ENCODE results near the gene ANAPC10. TPM values are rescaled to one million over a fixed set of nuclear protein-coding genes. Genes with fewer than 3 reads are reported as not detected.

Gene ANAPC10
- total RNA-seq, 4 donors from 2014 or later: 11.7 to 75.9 (median 18.9) TPM

DNA sequence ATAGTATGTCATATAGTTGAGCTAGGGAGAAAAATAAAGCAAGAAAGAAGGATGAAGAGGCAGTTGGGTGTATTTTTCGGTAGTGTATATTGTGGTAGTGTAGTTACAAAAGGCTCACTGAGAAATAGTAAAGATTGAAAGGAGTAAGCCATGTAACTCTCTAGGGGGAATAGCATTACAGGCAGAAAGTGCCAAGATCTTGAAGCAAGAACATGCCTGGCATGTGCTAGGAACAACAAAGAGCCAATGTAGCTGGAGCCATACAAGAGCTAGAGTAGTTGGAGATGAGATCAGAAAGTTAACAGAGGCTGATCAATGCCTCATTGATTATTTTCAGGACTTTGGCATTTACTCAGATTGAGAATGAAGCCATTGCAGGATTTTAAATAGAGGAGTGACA, 3.1 kb upstream of the ANAPC10 start:
- Histone ChIP-seq H3K9me3 (no peaks in the 10 kb centered on the region), H3K4me1 (peaks cover 0 to 26% (median 7%) of the 10 kb centered on the region in 4 donors)
- TF ChIP-seq, protein P1, sequence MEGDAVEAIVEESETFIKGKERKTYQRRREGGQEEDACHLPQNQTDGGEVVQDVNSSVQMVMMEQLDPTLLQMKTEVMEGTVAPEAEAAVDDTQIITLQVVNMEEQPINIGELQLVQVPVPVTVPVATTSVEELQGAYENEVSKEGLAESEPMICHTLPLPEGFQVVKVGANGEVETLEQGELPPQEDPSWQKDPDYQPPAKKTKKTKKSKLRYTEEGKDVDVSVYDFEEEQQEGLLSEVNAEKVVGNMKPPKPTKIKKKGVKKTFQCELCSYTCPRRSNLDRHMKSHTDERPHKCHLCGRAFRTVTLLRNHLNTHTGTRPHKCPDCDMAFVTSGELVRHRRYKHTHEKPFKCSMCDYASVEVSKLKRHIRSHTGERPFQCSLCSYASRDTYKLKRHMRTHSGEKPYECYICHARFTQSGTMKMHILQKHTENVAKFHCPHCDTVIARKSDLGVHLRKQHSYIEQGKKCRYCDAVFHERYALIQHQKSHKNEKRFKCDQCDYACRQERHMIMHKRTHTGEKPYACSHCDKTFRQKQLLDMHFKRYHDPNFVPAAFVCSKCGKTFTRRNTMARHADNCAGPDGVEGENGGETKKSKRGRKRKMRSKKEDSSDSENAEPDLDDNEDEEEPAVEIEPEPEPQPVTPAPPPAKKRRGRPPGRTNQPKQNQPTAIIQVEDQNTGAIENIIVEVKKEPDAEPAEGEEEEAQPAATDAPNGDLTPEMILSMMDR (IDR thresholded peaks at IDR 0.05): no peak
- no peak for TF ChIP-seq POLR2A (IDR thresholded peaks at IDR 0.05)

DNA sequence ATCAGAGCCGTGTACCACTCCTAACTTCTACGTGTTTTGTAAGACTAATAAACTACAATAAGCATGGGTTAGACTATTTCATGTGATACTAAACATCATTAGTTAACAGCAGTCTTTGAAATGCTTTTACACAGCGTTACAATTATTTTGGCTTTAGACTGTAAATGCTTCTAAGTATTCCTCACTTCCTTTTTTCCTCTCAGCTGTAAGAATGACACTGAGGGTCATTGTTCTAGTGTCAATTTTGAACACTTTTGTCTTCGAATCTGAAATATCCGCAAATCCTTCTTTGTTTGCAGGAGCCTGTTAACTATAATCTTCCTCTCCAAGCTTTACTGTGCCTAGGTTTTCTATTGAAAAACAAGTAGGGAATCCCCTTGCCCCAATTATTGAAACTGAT, 1.7 kb upstream of the ANAPC10 start:
- Histone ChIP-seq H3K27ac (no peak overlapping the region), H3K36me3 (peaks cover 0 to 15% (median 0%) of the 10 kb centered on the region in 3 donors), H3K4me1 (peaks cover 0 to 26% (median 7%) of the 10 kb centered on the region in 4 donors), H3K9me3 (no peaks in the 10 kb centered on the region), H3K27me3 (no peaks in the 10 kb centered on the region), H3K4me3 (peak overlapping the region in 2 of 4 donors; percentile 66 to 71)
- TF ChIP-seq, protein P1 (IDR thresholded peaks at IDR 0.05): no peak
- no peak for TF ChIP-seq POLR2A (IDR thresholded peaks at IDR 0.05)
- DNase-seq: no peak

More for the DNA sequence above, 3.1 kb upstream of the ANAPC10 start:
- H3K4me3 ChIP-seq: no peak overlapping the region
- H3K27ac ChIP-seq: no peak overlapping the region
- H3K27me3 ChIP-seq: no peaks in the 10 kb centered on the region
- peaks cover 0 to 3% (median 0%) of the 10 kb centered on the region in 3 donors for H3K36me3 ChIP-seq
- DNase-seq: no peak

DNA sequence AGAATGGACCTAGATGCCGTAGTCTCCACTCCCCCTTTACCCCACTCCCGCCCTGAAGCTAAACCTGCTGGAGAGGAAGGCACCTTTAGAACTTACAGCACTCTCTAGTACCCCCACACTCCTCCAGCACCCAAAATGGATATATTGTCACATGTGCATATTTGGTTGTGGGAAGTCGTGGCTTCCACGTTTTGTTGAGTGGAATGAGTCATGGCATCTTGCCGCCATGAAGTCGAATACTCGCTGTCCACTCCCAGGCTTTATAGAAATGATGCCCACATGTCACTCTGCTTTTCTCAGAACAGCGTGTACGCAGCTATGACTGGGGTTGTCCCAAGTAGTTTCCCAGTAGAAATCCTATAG, 660 bp upstream of the ANAPC10 start:
- peak in 2 of 3 donors; percentile 25 to 56 for DNase-seq
- no peak for TF ChIP-seq POLR2A (IDR thresholded peaks at IDR 0.05)
- TF ChIP-seq, protein P1 (IDR thresholded peaks at IDR 0.05): no peak
- peaks cover 0 to 26% (median 7%) of the 10 kb centered on the region in 4 donors for H3K4me1 ChIP-seq
- peak overlapping the region; percentile 80 to 91 (median 86) for H3K27ac ChIP-seq
- peaks cover 0 to 25% (median 0%) of the 10 kb centered on the region in 3 donors for H3K36me3 ChIP-seq
- peaks cover 0 to 7% (median 0%) of the 10 kb centered on the region in 4 donors for H3K9me3 ChIP-seq
- H3K4me3 ChIP-seq: peak overlapping the region; percentile 58 to 92 (median 68)
- H3K27me3 ChIP-seq: no peaks in the 10 kb centered on the region

DNA sequence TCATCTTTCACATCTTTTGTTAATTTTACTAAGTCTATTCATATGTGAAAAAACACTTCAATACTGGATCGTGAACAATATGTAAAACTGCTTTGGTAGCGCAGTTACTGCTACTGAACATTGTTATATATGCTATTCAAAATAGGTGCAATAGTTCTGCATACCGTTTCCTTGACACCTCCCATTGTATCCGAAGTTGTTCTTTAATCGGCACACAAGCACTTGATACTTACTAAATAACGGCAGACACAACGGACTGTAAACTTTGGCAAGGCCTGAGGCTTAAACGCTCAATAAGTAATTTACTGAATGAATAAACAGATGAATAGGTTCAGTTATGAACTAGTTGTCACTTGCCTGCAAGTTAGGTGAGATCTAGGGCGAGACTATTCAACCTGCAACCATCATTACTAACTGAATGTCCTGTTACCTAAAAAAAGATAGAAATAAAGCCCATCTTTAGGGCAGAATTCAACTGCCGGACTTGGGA, 620 bp downstream of the ANAPC10 start:
- no peak for TF ChIP-seq POLR2A (IDR thresholded peaks at IDR 0.05)
- TF ChIP-seq, protein P1 (IDR thresholded peaks at IDR 0.05): peak in 1 of 6 experiments; percentile 11
- peaks cover 0 to 7% (median 0%) of the 10 kb centered on the region in 4 donors for H3K9me3 ChIP-seq
- DNase-seq: no peak
- H3K27me3 ChIP-seq: no peaks in the 10 kb centered on the region
- peaks cover 0 to 26% (median 7%) of the 10 kb centered on the region in 4 donors for H3K4me1 ChIP-seq
- peak overlapping the region; percentile 80 to 91 (median 86) for H3K27ac ChIP-seq
- peaks cover 0 to 36% (median 3%) of the 10 kb centered on the region in 3 donors for H3K36me3 ChIP-seq
- H3K4me3 ChIP-seq: peak overlapping the region; percentile 58 to 92 (median 68)

GRCh38 chr4:145093638-145094037, 4.4 kb downstream of the ANAPC10 start:
- Histone ChIP-seq H3K36me3 (peaks cover 0 to 60% (median 3%) of the 10 kb centered on the region in 3 donors), H3K27ac (no peak overlapping the region), H3K9me3 (peaks cover 0 to 7% (median 0%) of the 10 kb centered on the region in 4 donors), H3K4me3 (no peak overlapping the region), H3K27me3 (no peaks in the 10 kb centered on the region), H3K4me1 (peaks cover 0 to 14% (median 3%) of the 10 kb centered on the region in 4 donors)
- no peak for DNase-seq
- TF ChIP-seq, protein P1 (IDR thresholded peaks at IDR 0.05): no peak
- TF ChIP-seq POLR2A (IDR thresholded peaks at IDR 0.05): no peak
